Vagina (tissue), 2 donors: ENCODE measurements around the gene EMID1. TPM values are rescaled to one million over a fixed set of nuclear protein-coding genes. Genes with fewer than 3 reads are reported as not detected.

ENCODE experiments used
- DNase-seq, 2 donors: peaks; one replicate each; pipeline ENCODE4 v3.0.0-alpha.2; 2017; ENCODE audit errors: extremely low spot score in 2 of 2
- H3K27ac ChIP-seq: fragments of 200-600 bp; sonication (generic); one replicate; pipeline ENCODE4 v1.5.1; 2019
- H3K27me3 ChIP-seq: fragments of 200-600 bp; sonication (generic); one replicate; pipeline ENCODE4 v1.5.1; 2019
- H3K36me3 ChIP-seq, 2 donors: fragments of 200-600 bp; sonication (generic); one replicate each; pipeline ENCODE4 v1.5.1; 2017 to 2019
- H3K4me1 ChIP-seq: fragments of 200-600 bp; sonication (generic); one replicate; pipeline ENCODE4 v1.5.1; 2019
- H3K4me3 ChIP-seq, 2 donors: fragments of 200-600 bp; sonication (generic); 1 replicate in 1 of 2; 2 replicates in 1 of 2; pipeline ENCODE4 v1.5.1; 2016 to 2019
- H3K9me3 ChIP-seq: fragments of 200-600 bp; sonication (generic); one replicate; pipeline ENCODE4 v1.5.1; 2019
- CTCF ChIP-seq, 3 experiments: fragments of 450-650 bp in 2 of 3; fragments of 200-600 bp in 1 of 3; sonication (generic) in 1 of 3; IDR thresholded peaks; one replicate each; pipeline ENCODE4 v1.5.1; 2017 to 2019; ENCODE audit warnings: antibody characterized with exemption in 3 of 3, mild to moderate bottlenecking in 2 of 3, moderate library complexity in 2 of 3
- POLR2A ChIP-seq, 2 donors: fragments of 450-650 bp; IDR thresholded peaks; one replicate each; pipeline ENCODE4 v1.6.1; 2017; ENCODE audit warnings: antibody characterized with exemption in 2 of 2, mild to moderate bottlenecking in 2 of 2, moderate library complexity in 2 of 2
- POLR2AphosphoS5 ChIP-seq, 2 donors: sonication (generic); formaldehyde crosslinking; IDR thresholded peaks; one replicate each; pipeline ENCODE4 v1.9.0; 2017; ENCODE audit warnings: antibody characterized with exemption in 2 of 2, mild to moderate bottlenecking in 2 of 2, low read depth in 1 of 2; ENCODE audit not compliant: insufficient read depth in 1 of 2
- intact Hi-C: fragments of 100-400 bp; cut with DNase I; formaldehyde crosslinking; loops from one replicate; pipeline ENCODE4 v1.15.1; 2023
- total RNA-seq: library from RNA; depleted of rRNA; stranded (reverse); fragments of >200 nt; gene quantifications from one replicate; pipeline ENCODE4 v1.2.3, GENCODE V29; 2016

The EMID1 gene
- total RNA-seq, 1 donor from 2014 or later, result 2.5 TPM

DNA sequence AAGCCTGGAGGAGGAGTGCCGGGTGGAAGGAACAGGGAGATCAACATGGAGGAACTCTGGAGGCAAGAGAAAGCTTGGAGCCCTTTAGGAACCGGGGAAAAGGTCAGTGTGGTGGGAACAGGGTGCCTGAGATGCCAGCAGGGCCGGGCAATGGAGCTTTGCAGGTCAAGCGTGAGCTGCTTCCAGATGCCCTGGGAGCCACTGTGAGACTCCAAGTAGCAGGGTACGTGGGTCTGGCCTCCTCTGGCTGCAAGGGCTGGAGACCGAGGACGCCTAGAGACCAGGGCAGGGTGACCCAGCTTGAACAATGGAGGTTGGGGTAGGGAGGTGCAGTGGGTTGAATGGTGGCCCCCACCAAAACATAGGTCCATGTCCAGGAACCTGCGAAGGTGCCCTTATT lies 15.6 kb upstream of the EMID1 start:
- DNase-seq, result no peak
- no peaks in the 10 kb centered on the region for H3K27me3 ChIP-seq
- H3K4me1 ChIP-seq, result no peaks in the 10 kb centered on the region
- H3K9me3 ChIP-seq, result no peaks in the 10 kb centered on the region
- no peak overlapping the region for H3K4me3 ChIP-seq
- intact Hi-C loops, result no loop called here
- no peaks in the 10 kb centered on the region for H3K36me3 ChIP-seq
- no peak for TF ChIP-seq POLR2A (IDR thresholded peaks at IDR 0.05)
- no peak for TF ChIP-seq CTCF (IDR thresholded peaks at IDR 0.05)
- no peak for TF ChIP-seq POLR2AphosphoS5 (IDR thresholded peaks at IDR 0.05; ENCODE audit: insufficient read depth in 1 of 2, low read depth in 1 of 2)
- H3K27ac ChIP-seq, result no peak overlapping the region

GRCh38 chr22:29190918-29191317 lies 14.8 kb upstream of the EMID1 start:
- H3K4me1 ChIP-seq, result no peaks in the 10 kb centered on the region
- no peaks in the 10 kb centered on the region for H3K36me3 ChIP-seq
- H3K27me3 ChIP-seq, result no peaks in the 10 kb centered on the region
- intact Hi-C loops, result no loop called here
- DNase-seq, result no peak
- TF ChIP-seq POLR2AphosphoS5 (IDR thresholded peaks at IDR 0.05; ENCODE audit: insufficient read depth in 1 of 2, low read depth in 1 of 2), result no peak
- TF ChIP-seq CTCF (IDR thresholded peaks at IDR 0.05), result no peak
- no peak for TF ChIP-seq POLR2A (IDR thresholded peaks at IDR 0.05)
- no peaks in the 10 kb centered on the region for H3K9me3 ChIP-seq
- H3K27ac ChIP-seq, result no peak overlapping the region
- no peak overlapping the region for H3K4me3 ChIP-seq

DNA sequence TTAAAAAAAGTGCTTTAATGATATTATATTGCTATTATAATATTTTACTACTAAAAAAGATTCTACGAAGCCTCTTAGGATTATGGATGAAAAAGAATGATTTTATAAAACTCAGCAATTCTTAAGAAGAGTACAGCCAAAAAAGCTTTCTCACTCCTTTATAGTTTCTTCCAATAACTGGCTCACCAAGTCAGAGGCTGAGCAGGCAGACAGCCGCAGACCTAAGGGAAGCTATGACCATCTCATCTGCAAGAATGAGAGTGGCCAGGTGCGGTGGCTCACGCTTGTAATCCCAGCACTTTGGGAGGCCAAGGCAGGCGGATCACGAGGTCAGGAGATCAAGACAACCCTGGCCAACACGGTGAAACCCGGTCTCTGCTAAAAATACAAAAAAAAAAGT lies 12.7 kb upstream of the EMID1 start:
- Histone ChIP-seq H3K9me3 (no peaks in the 10 kb centered on the region), H3K27ac (no peak overlapping the region), H3K36me3 (no peaks in the 10 kb centered on the region), H3K4me1 (no peaks in the 10 kb centered on the region), H3K4me3 (no peak overlapping the region), H3K27me3 (no peaks in the 10 kb centered on the region)
- intact Hi-C loops, result no loop called here
- DNase-seq, result no peak
- TF ChIP-seq POLR2AphosphoS5 (IDR thresholded peaks at IDR 0.05; ENCODE audit: insufficient read depth in 1 of 2, low read depth in 1 of 2) (no peak), POLR2A (IDR thresholded peaks at IDR 0.05) (no peak), CTCF (IDR thresholded peaks at IDR 0.05) (no peak)

DNA sequence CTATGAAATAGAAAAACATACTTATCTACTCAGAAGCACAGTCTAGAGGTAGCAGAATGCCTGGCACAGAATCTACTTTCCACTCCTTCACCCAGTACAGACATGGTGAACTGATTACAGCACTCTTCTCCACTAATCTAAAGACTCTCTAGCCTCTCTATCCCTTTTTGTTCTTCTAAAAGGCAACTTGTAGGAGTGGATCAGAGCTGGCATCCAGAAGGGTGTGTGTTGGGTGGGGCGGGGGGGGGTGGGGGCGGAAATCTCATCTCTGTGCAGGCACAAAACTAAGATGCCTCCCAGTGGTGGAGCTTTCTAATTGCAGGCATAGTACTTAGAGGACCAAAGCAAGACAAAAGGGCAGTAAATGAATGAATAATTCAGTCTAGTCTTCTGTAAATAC lies 11.5 kb upstream of the EMID1 start:
- Histone ChIP-seq H3K27me3 (no peaks in the 10 kb centered on the region), H3K36me3 (no peaks in the 10 kb centered on the region), H3K9me3 (no peaks in the 10 kb centered on the region), H3K27ac (no peak overlapping the region), H3K4me1 (no peaks in the 10 kb centered on the region), H3K4me3 (no peak overlapping the region)
- intact Hi-C loops, result no loop called here
- no peak for DNase-seq
- TF ChIP-seq POLR2AphosphoS5 (IDR thresholded peaks at IDR 0.05; ENCODE audit: insufficient read depth in 1 of 2, low read depth in 1 of 2) (no peak), POLR2A (IDR thresholded peaks at IDR 0.05) (no peak)

DNA sequence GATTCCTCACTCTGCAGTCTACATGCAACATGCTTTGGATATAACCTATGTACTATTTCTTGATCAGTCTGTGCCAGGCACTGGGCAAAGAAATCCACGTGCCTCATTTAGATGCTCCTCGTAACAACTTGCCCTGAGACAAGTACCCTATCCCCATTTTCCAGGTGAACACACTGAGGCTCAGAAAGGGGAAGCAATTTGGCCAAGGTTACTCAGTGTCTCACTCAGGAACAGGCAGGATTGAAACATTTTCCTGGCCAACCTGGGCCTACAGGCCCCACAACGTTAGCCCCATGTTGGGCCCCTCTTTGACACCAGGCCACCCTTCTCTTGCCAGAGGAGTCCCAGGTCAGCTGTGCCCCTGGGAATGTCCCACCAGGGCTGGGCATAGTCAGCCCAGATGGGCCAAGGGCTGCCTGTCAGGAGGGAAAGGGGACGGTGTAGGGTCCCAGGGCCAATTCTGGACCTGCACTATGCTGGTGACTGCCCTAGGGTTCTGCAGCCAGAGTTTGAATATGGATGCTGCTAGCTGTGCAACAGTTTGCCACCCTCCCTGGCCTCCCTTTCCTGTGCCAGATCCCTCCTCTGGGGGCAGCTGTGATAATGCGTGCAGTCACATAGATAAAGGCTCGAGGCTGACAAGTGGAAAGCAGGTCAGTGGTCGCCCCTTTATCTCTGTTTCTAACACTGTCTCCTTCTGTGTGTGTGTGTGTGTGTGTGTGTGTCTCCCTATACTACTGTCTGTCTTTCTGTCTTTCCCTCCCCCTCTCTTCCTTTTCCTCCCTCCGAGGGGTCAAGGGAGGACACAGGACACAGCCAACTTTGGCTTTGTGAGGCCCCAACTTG lies 10.4 kb upstream of the EMID1 start:
- intact Hi-C loops, result no loop called here
- TF ChIP-seq POLR2AphosphoS5 (IDR thresholded peaks at IDR 0.05; ENCODE audit: insufficient read depth in 1 of 2, low read depth in 1 of 2) (no peak), CTCF (IDR thresholded peaks at IDR 0.05) (no peak), POLR2A (IDR thresholded peaks at IDR 0.05) (no peak)
- Histone ChIP-seq H3K27ac (no peak overlapping the region), H3K36me3 (no peaks in the 10 kb centered on the region), H3K4me3 (no peak overlapping the region), H3K27me3 (no peaks in the 10 kb centered on the region), H3K9me3 (no peaks in the 10 kb centered on the region), H3K4me1 (no peaks in the 10 kb centered on the region)
- DNase-seq, result no peak
